Retinal pigment epithelial cell (primary cell): ENCODE measurements around the gene ZC3H15.

Experiments used
- DNase-seq: peaks from one replicate; pipeline ENCODE4 v3.0.0-alpha.2; 2010; ENCODE audit warnings: low read depth
- H3K4me3 ChIP-seq: 2 replicates; pipeline ENCODE4 v1.5.1; 2011; ENCODE audit warnings: mild to moderate bottlenecking, low read length, control low read depth, moderate library complexity
- CTCF ChIP-seq: conservative IDR thresholded peaks from 2 replicates; pipeline ENCODE4 v1.5.1; 2011; ENCODE audit warnings: low read depth, low read length, control low read depth, inconsistent platforms

The ZC3H15 gene

DNA sequence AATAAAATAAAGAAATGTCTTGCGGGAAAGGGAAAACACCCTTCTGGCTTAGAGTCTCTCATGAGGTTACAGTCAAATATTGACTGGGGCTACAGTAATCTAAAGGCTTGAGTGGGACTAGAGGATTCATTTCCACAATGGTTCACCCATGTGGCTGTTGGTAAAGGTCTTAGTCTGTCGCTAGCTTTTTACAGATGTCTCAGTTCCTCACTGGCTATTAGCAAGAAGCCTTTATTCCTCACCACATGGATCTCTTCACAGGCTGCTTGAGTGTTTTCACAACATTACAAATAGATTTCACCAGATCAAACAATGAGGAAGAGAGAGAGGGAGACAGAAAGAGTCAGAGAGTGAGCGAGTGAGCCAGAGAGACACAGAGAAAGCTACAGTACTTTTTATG is 8.3 kb upstream of the ZC3H15 start:
- H3K4me3 ChIP-seq: no peak overlapping the region
- no peak for DNase-seq
- TF ChIP-seq CTCF: no peak

- TF ChIP-seq CTCF: no peak
- no peak for DNase-seq
- H3K4me3 ChIP-seq: no peak overlapping the region
Observed at GRCh38 chr2:186480991-186481390, 5.1 kb upstream of the ZC3H15 start.

GRCh38 chr2:186484062-186484735 is 1.9 kb upstream of the ZC3H15 start:
- DNase-seq: no peak
- H3K4me3 ChIP-seq: no peak overlapping the region
- TF ChIP-seq CTCF: no peak

- TF ChIP-seq CTCF: no peak
- peak; percentile 62 for DNase-seq
Observed at GRCh38 chr2:186485576-186485870, 537 bp upstream of the ZC3H15 start.

DNA sequence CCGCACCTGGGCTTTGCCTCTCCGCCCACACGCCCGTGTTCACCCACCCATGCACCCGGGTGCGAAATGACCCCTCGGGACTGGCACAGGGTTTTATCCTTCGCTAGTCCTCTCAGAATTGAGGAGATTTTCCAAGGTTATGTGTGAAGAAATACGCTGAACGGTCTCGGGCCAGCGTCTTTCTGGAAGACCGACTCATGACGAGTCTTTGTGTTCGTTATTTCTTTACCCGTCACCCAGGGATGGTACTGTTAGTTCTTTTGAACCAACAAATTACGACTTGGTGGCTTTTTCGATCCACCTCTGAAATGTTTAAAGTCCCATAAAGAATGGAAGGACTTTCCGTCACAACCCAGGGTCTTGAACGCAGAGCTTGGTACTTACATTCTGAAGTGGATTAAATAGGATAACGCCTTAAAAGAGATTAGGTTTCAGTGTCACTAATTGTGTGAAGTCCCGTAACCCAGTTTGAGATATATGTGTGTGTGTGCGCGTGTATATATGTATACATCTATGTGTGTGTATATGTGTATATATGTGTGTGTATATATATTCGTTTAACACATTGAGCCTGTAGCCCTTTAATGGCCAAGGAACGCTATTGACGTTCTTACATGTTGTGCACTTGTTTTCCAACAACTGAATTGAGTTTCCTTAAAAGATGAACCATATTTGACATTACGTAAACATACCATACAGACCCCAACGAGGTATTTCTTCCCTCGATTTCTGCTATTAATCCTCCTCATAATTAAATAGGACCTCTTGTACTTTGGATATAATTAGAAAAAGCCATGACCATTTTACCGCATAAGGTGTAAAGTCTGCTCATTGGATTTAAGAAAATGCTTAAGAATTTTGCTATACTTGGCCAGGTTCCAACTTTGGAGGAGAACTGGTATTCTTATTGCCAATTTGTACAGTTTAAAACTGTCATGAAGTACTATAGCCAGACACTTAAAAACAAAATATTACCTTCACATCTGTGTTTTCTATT is 889 bp downstream of the ZC3H15 start:
- no peak for TF ChIP-seq CTCF
- DNase-seq: peak; percentile 34

More at GRCh38 chr2:186485576-186485870, 537 bp upstream of the ZC3H15 start:
- peak overlapping the region; percentile 91 for H3K4me3 ChIP-seq

GRCh38 chr2:186493564-186494085 is 7.6 kb downstream of the ZC3H15 start:
- no peak for DNase-seq
- H3K4me3 ChIP-seq: no peak overlapping the region
- no peak for TF ChIP-seq CTCF

More for the DNA sequence above, 889 bp downstream of the ZC3H15 start:
- peak overlapping the region; percentile 91 for H3K4me3 ChIP-seq
